ENCODE data around the gene LY86.
"Not testable (repeated sequence)": the region's sequence is repeated elsewhere in the genome, so short reads cannot be mapped to it uniquely, and the experiment has no call there.

Gene LY86

DNA sequence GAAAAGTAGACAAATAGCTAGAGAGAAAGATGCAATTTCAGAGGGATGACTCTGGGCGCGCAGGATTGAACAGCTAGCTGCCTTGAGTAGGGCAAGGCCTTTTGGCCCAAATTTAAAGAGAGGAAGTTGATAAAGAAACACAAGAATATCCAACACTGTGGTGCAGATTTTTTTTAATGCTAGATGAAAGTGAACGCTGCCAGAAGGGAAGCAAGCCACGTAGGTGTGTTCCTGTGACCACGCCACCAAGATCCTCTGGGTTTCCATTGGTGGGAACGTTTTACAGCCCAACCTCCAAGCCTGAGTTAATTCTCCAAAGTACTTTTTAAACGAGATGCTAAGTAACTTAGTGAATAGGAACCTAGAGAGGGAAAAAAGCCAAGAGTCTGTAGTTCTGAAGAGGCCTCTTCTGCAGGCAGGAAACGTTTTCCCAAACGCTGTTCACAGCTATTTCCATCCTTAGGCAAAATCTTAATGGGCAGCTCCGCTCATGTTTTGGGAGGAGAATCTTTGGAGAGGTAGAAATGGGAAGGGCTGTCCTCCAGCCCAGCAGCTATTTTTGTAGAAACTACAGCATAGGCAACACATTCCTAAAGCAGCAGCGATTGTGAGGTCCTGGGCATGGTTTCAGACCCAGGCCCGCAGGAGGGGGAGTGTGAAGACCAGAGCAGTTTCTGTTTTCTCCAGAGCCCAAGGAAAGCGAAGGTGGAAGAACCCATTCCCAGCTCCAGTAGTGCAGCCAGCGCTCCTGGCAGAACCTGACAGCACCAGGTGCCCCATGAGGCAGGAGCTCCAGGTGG, 8.2 kb downstream of the LY86 start:
- no peak for DNase-seq (ENCODE audit: low read depth)

DNA sequence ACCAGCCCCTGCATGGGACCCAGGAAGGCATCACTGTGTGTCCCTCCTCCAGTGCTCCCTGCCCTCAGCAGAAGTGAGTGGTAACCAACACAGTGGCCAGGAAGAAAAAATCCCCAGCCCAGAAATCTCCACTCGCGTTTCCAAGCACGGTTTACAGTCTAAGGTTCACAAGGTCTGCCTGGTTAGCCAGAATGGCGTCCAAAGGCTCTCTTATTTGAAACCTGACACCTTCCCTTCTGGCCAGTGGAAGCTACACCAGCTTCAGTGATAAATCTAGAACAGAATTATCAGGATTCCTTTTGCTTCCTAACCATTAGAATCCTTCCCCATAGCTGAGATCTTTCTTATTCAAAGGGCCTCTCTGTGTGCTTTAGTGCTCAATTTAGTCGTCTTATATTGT, 9.2 kb downstream of the LY86 start:
- DNase-seq (ENCODE audit: low read depth) = no peak

DNA sequence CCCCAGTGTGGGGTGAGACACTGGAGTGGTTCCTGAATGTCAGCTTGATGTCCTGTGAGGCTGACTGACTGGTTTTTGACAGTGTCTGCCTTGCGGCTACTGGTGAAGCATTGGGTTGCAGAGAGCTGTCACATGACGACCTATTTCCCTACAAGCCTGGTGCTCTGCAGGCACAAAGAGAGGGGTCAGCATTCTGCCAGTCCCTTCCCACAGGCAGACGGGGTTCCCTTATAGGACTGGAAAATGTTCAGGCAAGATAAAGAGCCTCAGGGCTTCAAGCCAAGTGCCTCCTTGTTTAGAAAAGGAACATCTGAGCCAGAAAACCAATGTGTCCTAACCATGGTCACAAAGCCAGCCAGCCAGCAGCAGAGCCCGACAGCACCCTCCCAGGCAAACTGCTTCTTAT, 11.0 kb downstream of the LY86 start:
- no peak for DNase-seq (ENCODE audit: low read depth)

DNA sequence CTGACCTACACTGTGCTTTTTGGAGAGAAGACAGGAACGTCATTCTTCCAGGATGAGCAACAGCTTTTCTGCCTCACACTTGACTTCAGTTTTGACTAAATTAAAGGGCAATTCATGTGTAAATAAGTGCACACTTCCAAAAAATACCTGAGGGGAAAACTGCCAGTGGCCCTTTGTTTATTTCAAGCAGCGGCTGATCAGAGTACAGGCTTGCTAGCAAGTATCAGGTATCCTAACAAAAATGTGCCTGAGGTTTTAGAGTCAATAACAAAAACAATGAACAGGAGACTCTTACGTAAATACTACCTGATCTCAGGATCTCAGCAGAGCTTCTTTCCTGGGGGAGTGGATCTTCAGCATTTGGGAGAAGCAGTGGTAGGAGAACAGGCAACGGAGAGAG, 12.4 kb downstream of the LY86 start:
- DNase-seq (ENCODE audit: low read depth) = no peak

DNA sequence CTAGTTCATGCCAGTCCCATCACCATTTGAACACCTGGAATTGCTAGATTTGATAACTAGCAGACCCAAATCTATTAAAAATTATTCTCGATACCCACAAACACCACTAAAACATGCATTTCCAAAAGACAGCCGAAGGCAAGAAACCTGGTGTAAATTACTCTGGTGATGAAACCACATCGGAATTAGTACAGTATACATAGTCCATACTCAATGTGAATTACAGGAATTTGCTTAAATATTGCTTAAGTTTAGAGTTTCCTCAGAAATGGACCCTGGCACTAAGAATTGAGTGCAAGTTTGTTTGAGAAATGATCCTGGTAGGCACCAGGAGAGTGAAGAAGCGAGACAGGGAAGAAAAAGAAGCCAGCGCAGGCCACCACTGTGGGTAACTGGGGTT, 13.7 kb downstream of the LY86 start:
- DNase-seq (ENCODE audit: low read depth) = no peak

DNA sequence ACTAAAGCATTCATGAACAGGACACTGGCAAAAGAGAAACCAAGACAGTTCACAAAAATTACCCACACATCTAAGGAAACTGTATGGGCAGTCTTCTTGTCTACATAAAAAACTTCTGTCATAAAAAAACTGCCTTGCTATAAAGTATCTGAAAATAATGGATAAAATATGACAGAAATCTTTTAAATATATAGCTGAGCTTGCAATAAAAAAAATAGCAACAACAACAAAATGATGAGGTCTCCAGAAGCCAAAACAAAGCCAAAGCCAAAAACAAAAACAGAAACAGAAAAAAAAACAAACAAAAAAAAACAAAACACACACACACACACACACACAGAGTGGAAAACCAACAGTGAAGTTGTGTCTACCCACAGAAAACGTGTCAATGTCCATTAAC, 14.8 kb downstream of the LY86 start:
- DNase-seq (ENCODE audit: low read depth) = no peak

DNA sequence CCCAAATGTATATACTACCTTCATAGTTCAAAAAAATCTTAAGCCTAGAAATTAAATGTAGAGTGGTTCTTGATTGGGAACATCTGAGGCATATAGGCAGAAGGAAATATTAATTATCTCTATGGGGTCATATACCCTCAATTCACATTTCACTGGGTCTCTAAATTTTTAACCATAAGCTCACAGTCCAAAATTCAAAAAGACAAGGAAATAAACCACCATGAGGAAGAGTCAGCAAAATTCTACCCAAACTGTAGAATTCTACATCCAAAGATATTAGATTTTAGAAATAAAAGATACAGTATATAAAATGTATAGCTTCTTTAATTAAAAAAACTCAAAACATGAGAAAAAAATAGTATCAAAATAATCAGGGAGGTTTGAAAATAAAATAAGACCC, 15.5 kb downstream of the LY86 start:
- no peak for DNase-seq (ENCODE audit: low read depth)

DNA sequence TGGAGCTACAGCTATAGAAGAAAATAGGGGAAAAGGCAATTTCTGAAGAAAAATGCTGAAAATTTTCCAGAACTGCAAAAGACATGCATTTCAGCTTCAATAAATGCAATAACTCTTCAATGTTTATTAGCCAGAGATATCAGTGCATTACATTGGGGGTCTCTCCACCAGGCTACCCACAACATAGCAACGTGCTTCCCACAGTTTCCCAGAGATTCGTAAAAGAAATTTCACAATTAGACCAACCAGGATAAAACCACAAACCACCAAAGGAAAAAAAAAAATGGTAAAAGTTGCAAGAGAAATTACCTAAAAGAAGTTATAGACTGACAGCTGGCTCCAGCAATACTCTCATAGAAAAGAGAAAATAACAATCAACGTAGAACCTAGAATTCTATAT, 16.0 kb downstream of the LY86 start:
- DNase-seq (ENCODE audit: low read depth) = no peak

DNA sequence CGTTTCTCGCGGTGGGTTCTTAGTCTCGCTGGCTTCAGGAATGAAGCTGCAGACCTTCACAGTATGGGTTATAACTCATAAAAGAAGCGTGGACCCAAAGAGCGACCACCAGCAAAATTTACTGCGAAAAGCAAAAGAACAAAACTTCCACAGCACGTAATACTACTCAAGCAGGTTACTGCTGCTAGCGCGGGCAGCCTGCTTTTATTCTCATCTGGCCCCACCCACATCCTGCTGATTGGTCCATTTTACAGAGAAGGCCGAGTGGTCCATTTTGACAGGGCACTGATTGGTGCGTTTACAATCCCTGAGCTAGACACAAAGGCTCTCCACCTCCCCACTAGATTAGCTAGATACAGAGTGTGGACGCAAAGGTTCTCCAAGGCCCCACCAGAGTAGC, 17.4 kb downstream of the LY86 start:
- no peak for DNase-seq (ENCODE audit: low read depth)

DNA sequence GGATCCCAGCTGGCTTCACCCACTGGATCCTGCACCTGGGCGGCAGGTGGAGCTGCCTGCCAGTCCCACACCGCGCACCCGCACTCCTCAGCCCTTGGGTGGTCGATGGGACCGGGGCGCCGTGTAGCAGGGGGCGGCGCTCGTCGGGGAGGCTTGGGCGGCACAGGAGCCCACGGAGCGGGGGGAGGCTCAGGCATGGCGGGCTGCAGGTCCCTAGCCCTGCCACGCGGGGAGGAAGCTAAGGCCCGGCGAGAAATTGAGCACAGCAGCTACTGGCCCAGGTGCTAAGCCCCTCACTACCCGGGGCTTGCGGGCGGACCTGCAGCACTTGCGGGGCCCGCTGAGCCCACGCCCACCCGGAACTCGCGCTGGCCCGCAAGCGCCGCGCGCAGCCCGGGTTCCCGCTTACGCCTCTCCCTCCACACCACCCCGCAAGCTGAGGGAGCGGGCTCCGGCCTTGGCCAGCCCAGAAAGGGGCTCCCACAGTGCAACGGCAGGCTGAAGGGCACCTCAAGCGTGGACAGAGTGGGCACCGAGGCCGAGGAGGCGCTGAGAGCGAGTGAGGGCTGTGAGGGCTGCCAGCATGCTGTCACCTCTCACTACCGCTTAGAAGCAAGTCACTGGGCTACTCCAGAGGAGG, 18.0 kb downstream of the LY86 start:
- not testable (repeated sequence) for DNase-seq (ENCODE audit: low read depth)

DNA sequence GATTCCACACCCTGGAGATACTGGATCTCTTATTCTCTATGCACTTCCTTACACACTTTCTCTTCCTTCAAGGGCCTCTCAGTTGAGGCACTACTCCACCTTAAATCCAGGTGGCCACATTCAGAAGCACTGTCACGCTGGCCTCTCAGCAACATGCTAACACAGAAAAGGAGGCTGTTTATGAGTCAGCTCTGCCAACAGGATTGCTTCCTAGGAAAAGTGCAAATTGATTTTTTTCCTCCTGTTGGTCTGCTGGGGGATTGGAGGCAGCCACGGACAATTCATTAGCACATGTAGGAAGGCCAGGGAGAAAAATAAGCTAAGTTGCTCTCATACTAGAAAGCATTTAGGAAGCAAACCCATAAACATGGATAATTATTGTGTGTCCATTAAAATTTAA, 20.9 kb downstream of the LY86 start:
- DNase-seq (ENCODE audit: low read depth) = no peak

DNA sequence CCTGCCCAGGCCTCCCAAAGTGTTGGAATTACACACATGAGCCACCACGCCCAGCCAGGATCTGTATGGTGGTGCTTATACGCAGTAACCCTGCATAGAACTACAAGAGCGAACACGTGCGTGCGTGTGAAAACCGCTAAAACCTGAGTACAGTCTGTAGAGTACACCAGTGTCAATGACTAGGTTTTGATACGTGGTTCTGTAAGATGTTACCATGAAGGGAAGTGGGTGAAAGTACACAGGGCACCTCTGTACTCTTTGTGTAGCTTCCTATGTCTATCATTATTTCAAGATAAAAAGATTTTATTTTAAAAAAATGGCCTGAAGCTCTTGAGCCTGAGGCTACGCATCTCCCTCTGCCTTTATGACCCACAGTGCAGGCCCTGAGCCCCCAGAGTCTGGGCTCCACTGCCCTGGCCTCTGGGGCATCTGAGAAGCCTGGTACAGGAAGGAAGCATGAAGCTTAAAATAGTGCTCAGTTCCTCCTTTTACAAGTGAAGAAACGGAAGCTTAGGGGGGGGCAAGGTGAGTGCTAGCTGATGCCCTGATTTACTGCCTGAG, 21.6 kb downstream of the LY86 start:
- no peak for DNase-seq (ENCODE audit: low read depth)

DNA sequence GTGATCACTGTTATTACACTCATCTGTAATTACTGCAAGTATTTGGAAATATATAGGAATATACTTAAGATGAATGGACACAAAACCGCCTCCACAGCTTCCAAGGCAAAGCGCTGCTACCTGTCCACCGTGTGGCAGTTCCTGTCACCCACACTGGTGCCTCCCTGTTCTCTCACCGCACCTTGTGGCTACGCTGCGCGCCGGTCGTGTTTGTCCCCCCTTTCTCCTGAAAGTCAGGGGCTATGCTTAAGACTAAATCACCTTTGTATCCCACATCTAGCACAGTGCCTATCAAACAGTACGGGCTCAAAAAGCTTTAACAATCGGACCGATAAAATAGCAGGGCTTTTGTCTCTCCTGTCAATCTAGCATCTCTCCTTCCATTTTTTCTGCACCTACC, 23.0 kb downstream of the LY86 start:
- no peak for DNase-seq (ENCODE audit: low read depth)

DNA sequence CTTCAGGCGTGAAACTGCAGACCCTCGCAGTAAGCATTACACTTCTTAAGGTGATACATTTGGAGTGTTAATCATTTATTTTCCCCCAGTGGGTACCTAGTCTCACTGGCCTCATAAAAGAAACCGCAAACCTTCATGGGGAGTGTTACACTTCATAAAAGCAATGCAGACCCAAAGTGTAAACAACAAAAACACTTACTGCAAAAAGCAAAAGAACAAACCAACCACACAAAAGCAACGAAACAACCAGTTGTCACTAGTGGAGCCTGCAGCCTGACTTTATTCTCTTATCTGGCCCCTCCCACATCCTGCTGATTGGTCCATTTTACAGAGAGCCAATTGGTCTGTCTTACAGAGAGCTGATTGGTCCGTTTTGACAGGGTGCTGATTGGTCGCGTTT, 23.8 kb downstream of the LY86 start:
- no peak for DNase-seq (ENCODE audit: low read depth)

DNA sequence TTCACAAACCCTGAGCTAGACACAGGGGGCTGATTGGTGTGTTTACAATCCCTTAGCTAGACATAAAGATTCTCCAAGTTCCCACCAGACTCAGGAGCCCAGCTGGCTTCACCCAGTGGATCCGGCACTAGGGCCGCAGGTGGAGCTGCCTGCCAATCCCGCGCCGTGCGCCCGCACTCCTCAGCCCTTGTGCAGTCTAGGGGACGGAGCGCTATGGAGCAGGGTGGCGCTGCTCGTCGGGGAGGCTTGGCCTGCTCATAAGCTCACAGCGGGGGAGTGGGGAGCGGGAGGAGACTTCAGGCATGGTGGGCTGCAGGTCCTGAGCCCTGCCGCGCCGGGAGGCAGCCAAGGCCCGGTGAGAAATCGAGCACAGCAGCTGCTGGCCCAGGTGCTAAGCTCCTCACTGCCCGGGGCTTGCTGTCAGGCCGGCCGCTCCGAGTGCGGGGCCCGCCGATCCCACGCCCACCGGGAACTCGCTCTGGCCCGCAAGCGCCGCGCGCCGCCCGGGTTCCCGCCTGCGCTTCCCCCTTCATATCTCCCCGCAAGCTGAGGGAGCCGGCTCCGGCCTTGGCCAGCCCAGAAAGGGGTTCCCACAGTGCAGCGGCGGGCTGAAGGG, 24.7 kb downstream of the LY86 start:
- not testable (repeated sequence) for DNase-seq (ENCODE audit: low read depth)

DNA sequence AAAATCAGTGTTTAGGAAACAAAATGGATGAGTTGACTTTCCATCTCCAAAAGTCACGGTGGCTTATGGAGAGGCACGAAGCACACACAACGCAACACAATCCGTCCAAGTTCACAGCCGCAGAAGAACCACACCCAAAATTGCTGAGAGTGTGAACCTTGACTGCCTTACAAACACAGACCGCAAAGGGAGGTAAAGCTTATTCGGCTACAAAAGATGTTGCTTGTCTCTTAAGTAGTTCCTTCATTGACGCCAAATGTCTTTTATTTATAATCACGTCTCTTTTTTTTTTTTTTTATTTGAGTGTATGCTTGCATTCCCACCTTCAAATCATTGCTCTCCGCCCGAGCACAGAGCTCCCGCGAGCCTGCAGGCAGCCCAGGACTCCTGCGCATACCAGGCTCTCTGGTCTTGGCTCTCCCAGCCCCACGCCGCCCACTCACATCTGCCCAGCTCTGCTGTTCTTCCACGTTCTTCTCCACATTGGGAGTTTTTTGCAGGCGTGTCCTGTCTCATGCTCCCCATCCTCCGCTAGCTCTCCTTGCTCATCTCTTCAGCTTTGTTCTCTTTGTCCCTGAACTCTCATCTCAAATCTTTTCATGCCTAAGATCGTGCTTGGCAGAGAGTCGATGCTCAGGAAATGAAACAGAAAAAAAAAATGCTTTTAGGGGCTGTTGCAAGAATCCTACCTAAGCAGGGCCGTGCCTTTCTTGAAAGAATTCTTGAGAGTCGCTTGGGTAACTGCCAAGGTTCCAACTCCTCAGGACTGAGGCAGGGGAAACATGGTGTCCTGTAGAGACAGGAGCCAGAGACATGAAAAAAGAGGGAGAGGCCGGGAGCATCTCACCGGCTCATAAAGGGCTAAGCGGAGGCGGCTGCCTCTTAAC, 25.8 kb downstream of the LY86 start:
- no peak for DNase-seq (ENCODE audit: low read depth)

DNA sequence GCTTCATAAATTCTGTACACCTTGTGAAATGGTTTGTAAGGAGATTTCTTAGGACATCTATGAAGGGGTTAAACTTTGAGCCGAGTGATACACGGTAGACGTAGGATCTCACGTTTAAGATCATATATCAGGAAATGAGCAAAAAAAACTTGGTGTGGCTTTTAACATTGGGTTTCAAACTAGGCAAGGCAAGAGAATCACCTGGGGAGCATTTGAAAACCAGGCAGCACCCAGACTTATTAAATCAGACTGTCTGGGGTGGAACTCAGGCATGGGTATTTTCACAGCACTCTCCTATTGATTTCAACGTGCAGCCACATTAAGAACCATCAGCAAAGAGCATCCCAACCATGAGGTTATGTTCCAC, 26.4 kb downstream of the LY86 start:
- no peak for DNase-seq (ENCODE audit: low read depth)

DNA sequence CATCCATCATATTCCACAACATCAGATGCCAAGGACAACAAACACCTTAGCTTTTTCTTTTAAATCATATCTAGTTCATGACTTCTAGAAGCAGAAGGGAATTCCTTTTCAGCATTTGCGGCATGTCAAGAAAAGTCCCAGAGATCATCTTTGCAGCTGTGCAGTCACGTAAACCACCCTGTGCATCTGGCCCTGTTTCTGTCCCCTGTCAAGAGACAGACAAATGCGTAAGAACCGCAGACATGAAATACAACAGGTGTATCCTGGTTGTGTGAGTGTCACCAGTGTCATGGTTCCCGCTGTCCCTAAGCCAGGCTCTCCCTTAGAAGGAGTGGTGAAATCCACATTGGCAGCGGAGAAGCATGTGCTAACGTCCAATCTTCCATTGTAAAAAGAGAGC, 28.1 kb downstream of the LY86 start:
- no peak for DNase-seq (ENCODE audit: low read depth)

DNA sequence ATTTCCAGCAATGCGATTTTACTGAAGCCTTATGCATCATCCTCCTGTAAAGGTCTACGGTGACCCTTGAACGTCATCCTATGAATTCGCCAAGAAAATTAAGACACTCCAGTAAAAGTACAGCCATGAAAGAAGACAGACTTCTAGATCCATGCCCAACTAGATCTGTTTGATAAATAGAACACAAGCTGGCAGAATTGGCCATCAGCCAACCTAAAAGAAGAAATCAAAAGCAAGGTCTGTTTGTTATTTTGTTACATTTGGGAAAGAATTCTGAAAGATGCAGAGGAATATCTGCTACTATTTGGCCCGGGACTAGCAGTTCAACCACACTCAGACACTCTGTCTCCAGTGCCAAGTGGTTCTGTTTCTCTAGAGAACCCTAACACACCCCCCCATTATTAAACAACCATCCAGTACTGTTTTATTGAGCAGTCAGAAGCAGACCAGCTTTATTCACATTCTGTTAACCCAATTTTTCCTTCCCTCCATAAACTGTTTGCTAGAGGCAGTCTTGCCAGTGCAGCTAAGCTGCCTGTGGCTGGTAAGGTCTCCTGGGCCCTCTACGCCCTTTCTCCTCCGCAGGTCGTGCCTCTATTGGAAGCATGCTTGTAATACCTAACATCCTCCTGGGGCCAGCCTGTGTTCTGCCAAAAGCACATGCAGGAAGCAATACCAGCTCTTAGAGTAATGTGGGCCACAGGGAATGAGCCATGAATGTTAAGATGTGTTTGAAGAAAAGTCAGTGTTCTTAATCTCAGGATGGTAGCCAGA, 30.7 kb downstream of the LY86 start:
- no peak for DNase-seq (ENCODE audit: low read depth)

DNA sequence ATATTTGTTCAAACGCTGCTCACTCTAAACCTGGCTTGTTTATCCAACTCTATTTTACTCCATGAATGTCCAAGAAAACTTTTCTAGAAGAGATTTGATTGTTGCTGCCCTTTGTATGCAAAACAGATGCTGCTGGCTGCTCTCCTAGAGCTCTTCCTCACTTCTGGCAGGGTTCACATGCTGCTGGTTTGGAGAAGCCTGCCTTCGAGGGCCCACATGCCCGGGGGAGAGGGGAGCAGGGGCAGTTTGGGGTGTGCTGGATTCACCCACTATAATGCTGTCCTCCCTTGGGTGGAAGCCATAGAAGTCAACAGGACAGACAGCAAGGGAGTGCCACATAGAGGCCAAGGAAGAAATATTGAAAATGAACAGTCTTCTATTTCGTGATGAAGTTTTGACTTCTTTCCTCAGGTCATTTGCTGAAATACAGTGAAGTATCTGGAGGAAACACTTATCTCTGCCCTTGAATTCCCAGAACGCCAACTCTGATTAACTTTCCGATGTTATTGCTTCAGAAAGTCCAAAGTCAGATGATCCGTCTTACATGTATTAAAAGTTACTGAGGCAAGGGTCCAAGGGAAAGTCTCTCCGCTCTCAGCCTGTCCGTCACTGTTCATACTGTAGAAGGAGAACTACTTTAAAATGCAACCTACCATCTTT, 32.4 kb downstream of the LY86 start:
- DNase-seq (ENCODE audit: low read depth) = no peak

DNA sequence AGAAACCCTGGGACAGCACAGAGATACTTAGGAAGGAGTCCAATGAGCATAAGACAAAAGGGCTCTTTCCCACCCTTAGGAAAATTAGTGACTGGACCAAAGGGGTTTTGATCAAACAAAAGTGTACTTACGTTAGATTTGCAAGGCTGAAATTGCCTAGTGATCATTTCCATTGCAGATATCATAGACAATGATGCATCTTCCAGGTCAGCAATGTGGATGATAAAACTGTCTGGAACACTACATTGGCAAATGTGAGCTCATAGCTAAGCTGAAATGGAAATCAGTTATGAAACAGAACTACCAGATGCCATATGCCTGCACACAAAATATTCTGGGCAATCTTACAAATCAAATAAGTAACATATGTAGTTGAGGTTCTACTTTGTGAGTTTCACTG, 34.0 kb downstream of the LY86 start:
- no peak for DNase-seq (ENCODE audit: low read depth)

Measured in stimulated activated CD8-positive, alpha-beta memory T cell treated with anti-CD3 and anti-CD28 coated beads, Interleukin-15, amount 100 ng/mL, for 1 hour (primary cell).